Activated CD8-positive, alpha-beta T cell treated with anti-CD3 and anti-CD28 coated beads, Interleukin-2, amount 10 ng/mL, durations not matched to agents 7 days and 5 days (primary cell): ENCODE data around the gene XPR1. TPM values are rescaled to one million over a fixed set of nuclear protein-coding genes. Genes with fewer than 3 reads are reported as not detected.

ENCODE experiments used
- ATAC-seq: fragments of 150-1000 bp; cut with Tn5 transposase; one replicate; pipeline ENCODE4 v1.10.0; 2021; ENCODE audit warnings: moderate library complexity
- CTCF ChIA-PET: fragments of 350-600 bp; sonication (Branson Sonifier 250); formaldehyde crosslinking; loops from one replicate; lab custom pipeline; 2021; ENCODE audit warnings: antibody characterized with exemption; lab: Charles Lee
- POLR2A ChIA-PET: fragments of 350-600 bp; sonication (Branson Sonifier 250); formaldehyde crosslinking; loops from one replicate; lab custom pipeline; 2021; ENCODE audit warnings: antibody characterized with exemption; lab: Charles Lee
- DNase-seq: peaks from one replicate; pipeline ENCODE4 v3.0.0-alpha.2; 2020
- H3K27ac Mint-ChIP-seq: one replicate; pipeline ENCODE4 v1.8.0; 2021; ENCODE audit warnings: mild to moderate bottlenecking, mixed read lengths
- H3K27me3 Mint-ChIP-seq: one replicate; pipeline ENCODE4 v1.8.0; 2021; ENCODE audit warnings: low read depth, mixed read lengths
- H3K36me3 Mint-ChIP-seq: one replicate; pipeline ENCODE4 v1.8.0; 2021; ENCODE audit warnings: low read depth, mixed read lengths
- H3K4me1 Mint-ChIP-seq: one replicate; pipeline ENCODE4 v1.8.0; 2021; ENCODE audit warnings: low read depth, mixed read lengths
- H3K4me3 Mint-ChIP-seq: one replicate; pipeline ENCODE4 v1.8.0; 2021; ENCODE audit warnings: mild to moderate bottlenecking, mixed read lengths
- H3K9me3 Mint-ChIP-seq: one replicate; pipeline ENCODE4 v1.8.0; 2022; ENCODE audit warnings: mixed read lengths; ENCODE audit not compliant: insufficient read depth
- total RNA-seq, 2 experiments: library from RNA; stranded (reverse); gene quantifications; one replicate each; pipeline ENCODE4 v1.2.3, GENCODE V29; 2021

Gene XPR1
- total RNA-seq, 2 experiments from 2014 or later, result 17.7 to 20.9 TPM

- no peak for ATAC-seq
- Mint-ChIP-seq H3K27ac (no peak overlapping the region), H3K4me3 (no peak overlapping the region), H3K4me1 (no peaks in the 10 kb centered on the region), H3K27me3 (peaks cover 2% of the 10 kb centered on the region), H3K36me3 (no peaks in the 10 kb centered on the region), H3K9me3 (no peaks in the 10 kb centered on the region)
- POLR2A ChIA-PET, result interaction anchor here (0.6 kb wide), 1 partner anchor 169 kb away, joined by 5 read pairs; no protein-coding TSS in a partner anchor
- no peak for DNase-seq
- CTCF ChIA-PET, result interaction anchor here (2.8 kb wide), 1 partner anchor 19 kb away, joined by 8 read pairs; no protein-coding TSS in a partner anchor
Observed at GRCh38 chr1:180901076-180901990, 269.5 kb downstream of the XPR1 start.

DNA sequence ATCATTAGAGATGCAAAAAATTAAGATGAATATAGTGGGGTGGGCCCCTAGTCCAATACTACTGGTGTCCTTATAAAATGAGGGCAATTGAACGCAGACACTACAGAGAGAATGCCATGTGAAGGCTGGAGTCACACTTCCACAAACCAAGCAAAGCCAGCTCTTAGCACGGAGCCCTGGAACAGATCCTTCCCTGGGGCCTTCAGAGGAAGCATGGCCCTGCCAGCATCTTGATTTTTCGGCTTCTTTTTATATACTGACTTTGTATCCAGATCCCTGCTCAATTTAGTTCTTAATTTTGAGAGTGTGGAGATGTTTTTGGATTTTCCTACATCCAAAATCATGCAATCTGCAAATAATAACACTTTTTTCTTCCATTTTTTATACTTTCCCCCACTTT is 270.7 kb downstream of the XPR1 start:
- Mint-ChIP-seq H3K9me3 (no peaks in the 10 kb centered on the region), H3K4me3 (no peak overlapping the region), H3K27me3 (peaks cover 2% of the 10 kb centered on the region), H3K36me3 (no peaks in the 10 kb centered on the region), H3K27ac (no peak overlapping the region), H3K4me1 (no peaks in the 10 kb centered on the region)
- no peak for DNase-seq
- ChIA-PET POLR2A (no interaction called here), CTCF (interaction anchor here (2.8 kb wide), 1 partner anchor 20 kb away, joined by 8 read pairs; no protein-coding TSS in a partner anchor)
- no peak for ATAC-seq

DNA sequence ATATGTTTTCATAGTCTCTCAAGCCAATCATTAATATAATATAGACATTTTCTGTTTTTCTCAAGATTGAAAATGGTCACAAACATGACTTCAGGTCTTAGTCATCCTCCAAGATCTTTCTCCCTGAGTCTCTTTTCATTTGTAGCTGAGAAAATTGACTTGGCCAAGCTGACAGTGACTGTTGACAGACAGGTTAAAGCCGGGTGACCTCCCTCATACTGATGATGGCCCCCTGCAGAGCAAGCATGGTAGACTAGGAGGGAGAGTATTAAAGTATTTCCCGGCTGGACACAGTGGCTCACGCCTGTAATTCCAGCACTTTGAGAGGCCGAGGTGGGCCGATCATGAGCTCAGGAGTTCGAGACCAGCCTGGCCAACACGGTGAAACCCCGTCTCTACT is 274.1 kb downstream of the XPR1 start:
- ChIA-PET POLR2A (interaction anchor here (0.6 kb wide), 1 partner anchor 70 kb away, joined by 3 read pairs; no protein-coding TSS in a partner anchor), CTCF (no interaction called here)
- Mint-ChIP-seq H3K4me1 (peaks cover 4% of the 10 kb centered on the region), H3K4me3 (no peak overlapping the region), H3K27ac (no peak overlapping the region), H3K36me3 (no peaks in the 10 kb centered on the region), H3K27me3 (peaks cover 5% of the 10 kb centered on the region), H3K9me3 (no peaks in the 10 kb centered on the region)
- no peak for ATAC-seq
- DNase-seq, result no peak

- no peak for ATAC-seq
Observed at GRCh38 chr1:180906511-180906910, 274.7 kb downstream of the XPR1 start.

GRCh38 chr1:180907313-180908055 is 275.7 kb downstream of the XPR1 start:
- Mint-ChIP-seq H3K4me3 (no peak overlapping the region), H3K36me3 (no peaks in the 10 kb centered on the region), H3K4me1 (peaks cover 7% of the 10 kb centered on the region), H3K27ac (no peak overlapping the region), H3K9me3 (no peaks in the 10 kb centered on the region), H3K27me3 (peaks cover 18% of the 10 kb centered on the region)
- POLR2A ChIA-PET, result no interaction called here
- ATAC-seq, result no peak
- CTCF ChIA-PET, result no interaction called here
- DNase-seq, result no peak

More at GRCh38 chr1:180906511-180906910, 274.7 kb downstream of the XPR1 start:
- Mint-ChIP-seq H3K27ac (no peak overlapping the region), H3K27me3 (peaks cover 10% of the 10 kb centered on the region), H3K36me3 (no peaks in the 10 kb centered on the region), H3K4me1 (peaks cover 4% of the 10 kb centered on the region), H3K9me3 (no peaks in the 10 kb centered on the region), H3K4me3 (no peak overlapping the region)
- ChIA-PET CTCF (no interaction called here), POLR2A (interaction anchor here (0.6 kb wide), 1 partner anchor 70 kb away, joined by 3 read pairs; no protein-coding TSS in a partner anchor)
- no peak for DNase-seq

DNA sequence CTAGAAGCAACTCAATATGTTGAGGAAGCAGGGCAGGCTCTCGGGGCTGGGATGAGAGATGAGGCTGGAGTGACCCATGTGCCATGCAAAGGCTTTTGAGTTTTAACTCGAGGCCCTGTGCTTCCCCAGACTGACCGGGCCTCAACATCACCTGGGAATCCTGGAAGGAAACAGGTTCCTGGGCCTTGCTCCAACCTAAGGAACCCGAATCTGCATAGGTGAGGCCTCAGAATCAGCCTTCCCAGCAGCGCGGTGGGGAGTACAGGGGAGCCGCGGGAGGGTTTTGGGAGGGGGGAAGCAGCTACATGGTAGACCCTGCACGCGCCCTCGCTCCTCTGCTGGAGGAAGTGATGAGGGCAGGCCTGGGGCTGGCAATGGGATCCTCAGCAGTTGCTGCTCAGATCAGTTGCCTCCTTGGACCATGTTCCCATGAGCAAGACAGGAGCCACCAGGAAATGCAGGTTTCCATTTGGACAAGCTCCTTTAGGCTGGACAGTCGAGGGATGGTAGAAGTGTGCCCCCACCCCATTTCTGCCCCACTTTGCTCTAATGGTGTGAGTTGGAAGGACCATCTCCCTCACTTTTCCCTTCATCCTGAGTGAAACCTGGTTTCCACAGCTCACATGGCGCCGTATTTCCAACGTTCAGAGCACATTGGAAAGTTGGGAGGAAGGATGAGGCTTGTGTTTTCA is 276.4 kb downstream of the XPR1 start:
- H3K4me3 Mint-ChIP-seq, result no peak overlapping the region
- H3K9me3 Mint-ChIP-seq, result no peaks in the 10 kb centered on the region
- H3K27ac Mint-ChIP-seq, result no peak overlapping the region
- ATAC-seq (no peak), DNase-seq (no peak)
- peaks cover 18% of the 10 kb centered on the region for H3K27me3 Mint-ChIP-seq
- CTCF ChIA-PET, result no interaction called here
- peaks cover 7% of the 10 kb centered on the region for H3K4me1 Mint-ChIP-seq
- POLR2A ChIA-PET, result no interaction called here
- no peaks in the 10 kb centered on the region for H3K36me3 Mint-ChIP-seq

- DNase-seq (no peak), ATAC-seq (no peak)
- Mint-ChIP-seq H3K36me3 (no peaks in the 10 kb centered on the region), H3K4me1 (peaks cover 8% of the 10 kb centered on the region), H3K27ac (no peak overlapping the region), H3K4me3 (no peak overlapping the region), H3K27me3 (peaks cover 26% of the 10 kb centered on the region), H3K9me3 (no peaks in the 10 kb centered on the region)
- ChIA-PET CTCF (no interaction called here), POLR2A (no interaction called here)
Observed at GRCh38 chr1:180909005-180909414, 277.2 kb downstream of the XPR1 start.

DNA sequence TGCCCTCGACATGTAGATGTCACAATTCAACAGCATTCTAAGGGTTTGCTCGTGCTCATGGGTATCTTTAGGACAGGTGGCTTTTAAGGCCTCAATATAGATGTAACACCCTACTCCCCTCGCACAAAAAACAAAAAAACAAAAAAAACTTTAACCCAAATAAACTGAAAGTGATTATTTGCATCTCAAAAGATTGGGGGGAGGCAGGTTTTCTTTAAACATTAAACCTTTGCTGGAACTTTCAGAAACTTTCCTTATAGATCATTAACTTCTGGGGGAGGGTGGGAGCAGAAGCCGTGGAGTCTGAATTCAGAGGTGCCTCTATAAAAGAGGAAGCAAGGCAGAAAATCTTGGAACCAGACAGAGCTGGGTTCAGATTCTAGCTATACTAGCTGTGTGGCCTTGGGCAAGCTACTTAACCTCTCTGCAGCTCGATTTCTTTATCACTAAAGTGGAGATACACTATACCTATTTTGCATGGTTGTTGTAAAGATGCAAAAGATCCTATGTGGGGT is 277.7 kb downstream of the XPR1 start:
- no peaks in the 10 kb centered on the region for H3K9me3 Mint-ChIP-seq
- no peaks in the 10 kb centered on the region for H3K36me3 Mint-ChIP-seq
- H3K27me3 Mint-ChIP-seq, result peaks cover 29% of the 10 kb centered on the region
- peaks cover 8% of the 10 kb centered on the region for H3K4me1 Mint-ChIP-seq
- no peak for DNase-seq
- ChIA-PET CTCF (no interaction called here), POLR2A (no interaction called here)
- no peak overlapping the region for H3K4me3 Mint-ChIP-seq
- no peak overlapping the region for H3K27ac Mint-ChIP-seq
- ATAC-seq, result no peak

DNA sequence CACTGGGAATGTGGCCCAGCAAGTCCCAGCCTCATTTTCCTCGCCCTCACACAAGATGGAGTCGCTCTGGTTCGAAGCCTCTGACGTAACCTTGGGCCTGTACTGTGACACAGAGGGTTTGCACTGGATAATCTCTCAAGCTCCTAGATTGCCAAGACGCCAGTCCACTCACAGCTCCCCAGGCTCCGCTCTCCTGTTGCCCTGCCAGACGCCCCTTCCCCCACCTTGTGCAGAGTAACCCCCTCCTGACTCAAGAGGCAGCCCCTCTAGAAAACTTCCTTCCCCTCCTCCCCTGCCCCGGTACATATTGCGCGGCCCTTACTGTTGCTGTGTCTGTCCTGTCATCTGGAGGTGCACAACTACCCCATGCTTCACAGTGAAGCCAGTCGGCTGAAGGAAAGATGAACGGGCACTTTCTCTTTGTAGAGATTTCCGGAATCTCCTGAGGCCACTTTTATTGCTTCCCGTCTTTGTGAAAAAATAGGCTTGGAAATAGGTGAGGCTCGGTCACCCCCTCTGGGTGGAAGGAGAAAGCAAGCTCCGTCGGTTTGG is 279.9 kb downstream of the XPR1 start:
- Mint-ChIP-seq H3K27ac (no peak overlapping the region), H3K4me1 (peaks cover 8% of the 10 kb centered on the region), H3K9me3 (no peaks in the 10 kb centered on the region), H3K36me3 (no peaks in the 10 kb centered on the region), H3K4me3 (peak overlapping the region; percentile 63), H3K27me3 (peaks cover 32% of the 10 kb centered on the region)
- no peak for DNase-seq
- CTCF ChIA-PET, result no interaction called here
- ATAC-seq, result no peak
- POLR2A ChIA-PET, result no interaction called here

- ChIA-PET POLR2A (no interaction called here), CTCF (no interaction called here)
- Mint-ChIP-seq H3K27ac (no peak overlapping the region), H3K4me1 (peaks cover 8% of the 10 kb centered on the region), H3K9me3 (no peaks in the 10 kb centered on the region), H3K27me3 (peaks cover 32% of the 10 kb centered on the region), H3K4me3 (peak overlapping the region; percentile 63), H3K36me3 (no peaks in the 10 kb centered on the region)
- ATAC-seq, result peak; percentile 29
- DNase-seq, result no peak
Observed at GRCh38 chr1:180912211-180912800, 280.5 kb downstream of the XPR1 start.
